Ovary (tissue), 9 donors: ENCODE data around the gene SHC3. TPM values are rescaled to one million over a fixed set of nuclear protein-coding genes. Genes with fewer than 3 reads are reported as not detected.

Source experiments
- DNase-seq, 5 donors: peaks; one replicate each; pipeline ENCODE4 v3.0.0-alpha.2; 2019 to 2020
- H3K27ac ChIP-seq, 2 donors: fragments of 200-600 bp; one replicate each; pipeline versions ENCODE4 v1.5.1 to v1.8.0; 2019 to 2022
- H3K27me3 ChIP-seq: fragments of 200-600 bp; one replicate; pipeline ENCODE4 v1.8.0; 2022
- H3K36me3 ChIP-seq: fragments of 200-600 bp; sonication (generic); one replicate; pipeline ENCODE4 v1.5.1; 2019
- H3K4me1 ChIP-seq: one replicate; pipeline ENCODE4 v1.8.1; 2013; ENCODE audit warnings: mild to moderate bottlenecking, moderate library complexity; ENCODE audit not compliant: insufficient read depth
- H3K4me3 ChIP-seq: fragments of 200-600 bp; sonication (generic); one replicate; pipeline ENCODE4 v1.5.1; 2017
- H3K9me3 ChIP-seq, 2 donors: fragments of 200-600 bp in 1 of 2; sonication (generic) in 1 of 2; one replicate each; pipeline versions ENCODE4 v1.5.1 to v1.8.1; 2013 to 2019; ENCODE audit warnings: mild to moderate bottlenecking in 1 of 2, moderate library complexity in 1 of 2
- EP300 ChIP-seq: sonication (generic); formaldehyde crosslinking; IDR thresholded peaks from one replicate; pipeline ENCODE4 v1.6.1; 2017; ENCODE audit warnings: antibody characterized with exemption
- POLR2A ChIP-seq: fragments of 450-650 bp; IDR thresholded peaks from one replicate; pipeline ENCODE4 v1.6.1; 2017; ENCODE audit warnings: antibody characterized with exemption, mild to moderate bottlenecking, moderate library complexity
- WGBS, 3 donors: extraction: QIAGEN DNeasy Blood & Tissue Kit in 1 of 3; methylation state at CpG; one replicate each; pipeline versions ENCODE4 v1.1.5 to v1.1.7; 2013 to 2017; 5-methylcytosine and 5-hydroxymethylcytosine counted together
- intact Hi-C, 4 donors: fragments of 100-400 bp; cut with DNase I; formaldehyde crosslinking; loops; one replicate each; pipeline versions ENCODE4 v1.11.0 to v1.15.1; 2022 to 2023
- polyA plus RNA-seq, 2 donors: library from polyadenylated mRNA; stranded (reverse); fragments of 200-250 nt in 1 of 2; fragments of 350-450 nt in 1 of 2; fragmentation: Illumina TruSeq in 1 of 2; extraction: RNeasy Lipid Tissue Mini Kit (QIAGEN cat#74804) in 1 of 2; gene quantifications; one replicate each; pipeline ENCODE4 v1.2.3, GENCODE V29; 2013 to 2014
- total RNA-seq, 7 donors: library from RNA; depleted of rRNA in 2 of 7; stranded (reverse); fragments of >200 nt in 2 of 7; fragmentation: NEBNext Ultra II Directional in 3 of 7; extraction: Animal tissue kit (Norgen Biotek cat#: 25700) in 3 of 7; gene quantifications; one replicate each; pipeline versions ENCODE4 v1.1.0 to v1.2.4, GENCODE V29; 2016 to 2023
- TF ChIP-seq, protein P1 (sequence below), 3 donors: fragments of 450-650 bp in 2 of 3; fragments of 200-600 bp in 1 of 3; IDR thresholded peaks; one replicate each; pipeline versions ENCODE4 v1.5.1 to v1.8.0; 2016 to 2022; ENCODE audit warnings: antibody characterized with exemption in 3 of 3, mild to moderate bottlenecking in 1 of 3
- donor health status: DM: no; HTN: no; CAD: no; lungs with moderate emphysema.
- donor health status: DM: no; HTN: no; CAD: no.
- donor health status: Bipolar disorder and iron deficiency.
- donor health status: DM: yes; HTN: yes; CAD: no.
- donor health status: DM: no; HTN: no; CAD: no.
- donor health status: DM: yes; HTN: yes; CAD: no.

The SHC3 gene
- total and polyA plus RNA-seq, 9 donors = 0.05 to 1.0 (median 0.46) TPM

- no peaks in the 10 kb centered on the region for H3K9me3 ChIP-seq
- no peak for DNase-seq
- no peak overlapping the region for H3K27ac ChIP-seq
- no peaks in the 10 kb centered on the region for H3K4me1 ChIP-seq
- no peaks in the 10 kb centered on the region for H3K27me3 ChIP-seq
- no peaks in the 10 kb centered on the region for H3K36me3 ChIP-seq
- intact Hi-C loops = no loop called here
- H3K4me3 ChIP-seq = no peak overlapping the region
- TF ChIP-seq POLR2A (no peak), EP300 (no peak)
- TF ChIP-seq, protein P1, sequence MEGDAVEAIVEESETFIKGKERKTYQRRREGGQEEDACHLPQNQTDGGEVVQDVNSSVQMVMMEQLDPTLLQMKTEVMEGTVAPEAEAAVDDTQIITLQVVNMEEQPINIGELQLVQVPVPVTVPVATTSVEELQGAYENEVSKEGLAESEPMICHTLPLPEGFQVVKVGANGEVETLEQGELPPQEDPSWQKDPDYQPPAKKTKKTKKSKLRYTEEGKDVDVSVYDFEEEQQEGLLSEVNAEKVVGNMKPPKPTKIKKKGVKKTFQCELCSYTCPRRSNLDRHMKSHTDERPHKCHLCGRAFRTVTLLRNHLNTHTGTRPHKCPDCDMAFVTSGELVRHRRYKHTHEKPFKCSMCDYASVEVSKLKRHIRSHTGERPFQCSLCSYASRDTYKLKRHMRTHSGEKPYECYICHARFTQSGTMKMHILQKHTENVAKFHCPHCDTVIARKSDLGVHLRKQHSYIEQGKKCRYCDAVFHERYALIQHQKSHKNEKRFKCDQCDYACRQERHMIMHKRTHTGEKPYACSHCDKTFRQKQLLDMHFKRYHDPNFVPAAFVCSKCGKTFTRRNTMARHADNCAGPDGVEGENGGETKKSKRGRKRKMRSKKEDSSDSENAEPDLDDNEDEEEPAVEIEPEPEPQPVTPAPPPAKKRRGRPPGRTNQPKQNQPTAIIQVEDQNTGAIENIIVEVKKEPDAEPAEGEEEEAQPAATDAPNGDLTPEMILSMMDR (IDR thresholded peaks at IDR 0.05) = no peak
- 83 to 93% (median 88%) methylated on average over 3 of the region's 3 CpGs for WGBS, 3 donors
Observed at GRCh38 chr9:89116805-89117192, 61.8 kb downstream of the SHC3 start.

- H3K36me3 ChIP-seq = no peaks in the 10 kb centered on the region
- DNase-seq = no peak
Observed at GRCh38 chr9:89116064-89116804, 62.4 kb downstream of the SHC3 start.

GRCh38 chr9:89115426-89115825 lies 63.2 kb downstream of the SHC3 start:
- intact Hi-C loops = no loop called here
- no peaks in the 10 kb centered on the region for H3K9me3 ChIP-seq
- H3K4me3 ChIP-seq = no peak overlapping the region
- 79 to 96% (median 93%) methylated on average over 1 of the region's 1 CpG for WGBS, 3 donors
- H3K4me1 ChIP-seq = no peaks in the 10 kb centered on the region
- H3K27me3 ChIP-seq = no peaks in the 10 kb centered on the region
- no peak for DNase-seq
- no peak overlapping the region for H3K27ac ChIP-seq
- TF ChIP-seq POLR2A = no peak
- no peak for TF ChIP-seq EP300
- TF ChIP-seq, protein P1 (IDR thresholded peaks at IDR 0.05) = no peak
- no peaks in the 10 kb centered on the region for H3K36me3 ChIP-seq

More at GRCh38 chr9:89116064-89116804, 62.4 kb downstream of the SHC3 start:
- no peaks in the 10 kb centered on the region for H3K27me3 ChIP-seq
- no peak for TF ChIP-seq POLR2A
- TF ChIP-seq, protein P1 (IDR thresholded peaks at IDR 0.05) = no peak
- no peak for TF ChIP-seq EP300
- intact Hi-C loops = no loop called here
- no peak overlapping the region for H3K27ac ChIP-seq
- no peak overlapping the region for H3K4me3 ChIP-seq
- no peaks in the 10 kb centered on the region for H3K9me3 ChIP-seq
- H3K4me1 ChIP-seq = no peaks in the 10 kb centered on the region
- 88 to 91% (median 90%) methylated on average over 8 of the region's 8 CpGs for WGBS, 3 donors

DNA sequence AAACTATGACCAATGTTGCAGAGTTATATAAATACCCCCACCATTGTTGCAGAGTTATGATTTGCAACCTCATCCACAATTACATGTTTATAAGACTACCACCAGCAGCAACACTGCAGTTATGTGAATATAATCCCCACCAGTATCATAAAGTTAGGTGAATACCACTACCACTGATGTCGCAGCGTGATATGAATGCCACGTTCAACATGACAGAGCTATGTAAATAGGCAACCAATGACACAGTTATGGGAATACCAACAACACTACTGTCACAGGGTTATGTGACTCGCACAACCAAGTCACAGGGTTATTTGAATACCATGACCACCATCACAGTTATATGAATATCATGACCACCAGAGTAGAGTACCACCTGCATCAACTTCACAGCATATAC lies 63.9 kb downstream of the SHC3 start:
- Histone ChIP-seq H3K9me3 (no peaks in the 10 kb centered on the region), H3K36me3 (no peaks in the 10 kb centered on the region), H3K4me1 (no peaks in the 10 kb centered on the region), H3K27me3 (no peaks in the 10 kb centered on the region), H3K4me3 (no peak overlapping the region), H3K27ac (no peak overlapping the region)
- DNase-seq = no peak
- WGBS, 3 donors = 90 to 97% (median 94%) methylated on average over 4 of the region's 4 CpGs
- intact Hi-C loops = no loop called here
- TF ChIP-seq POLR2A = no peak
- no peak for TF ChIP-seq EP300
- TF ChIP-seq, protein P1 (IDR thresholded peaks at IDR 0.05) = no peak
